PC-3 (cell line): Measurements from ENCODE around the gene FSTL4.

Source experiments
- CTCF ChIP-seq: fragments of 300-600 bp; sonication (generic); conservative IDR thresholded peaks from 2 replicates; pipeline ENCODE4 v1.5.1; 2017; ENCODE audit warnings: antibody characterized with exemption, low read depth, mild to moderate bottlenecking, low read length
- EZH2 ChIP-seq: fragments of 300-600 bp; sonication (generic); IDR thresholded peaks from one replicate; pipeline ENCODE4 v1.6.1; 2017; ENCODE audit warnings: antibody characterized with exemption, mild to moderate bottlenecking, low read length; ENCODE audit not compliant: unreplicated experiment

GRCh38 chr5:133635051-133635450 lies 22.7 kb upstream of the FSTL4 start:
- TF ChIP-seq EZH2 (no peak), CTCF (no peak)
